Mammary epithelial cell (primary cell): ENCODE results near the gene RPL21.
"Not testable (repeated sequence)": the region's sequence is repeated elsewhere in the genome, so short reads cannot be mapped to it uniquely, and the experiment has no call there.

ENCODE experiments used
- EZH2 ChIP-seq: IDR thresholded peaks from 2 replicates; pipeline ENCODE4 v1.6.1; 2012; ENCODE audit warnings: low read length, inconsistent platforms, borderline replicate concordance
- TF ChIP-seq, protein P1 (sequence below), 2 donors: IDR thresholded peaks in 1 of 2; conservative IDR thresholded peaks in 1 of 2; 2 replicates each; pipeline ENCODE4 v1.5.1; 2011 to 2012; ENCODE audit warnings: inconsistent platforms in 2 of 2, low read length in 2 of 2, mild to moderate bottlenecking in 2 of 2, control low read depth in 1 of 2, low read depth in 1 of 2; ENCODE audit not compliant: insufficient read depth in 1 of 2; ENCODE audit errors: extremely low read depth in 1 of 2

DNA sequence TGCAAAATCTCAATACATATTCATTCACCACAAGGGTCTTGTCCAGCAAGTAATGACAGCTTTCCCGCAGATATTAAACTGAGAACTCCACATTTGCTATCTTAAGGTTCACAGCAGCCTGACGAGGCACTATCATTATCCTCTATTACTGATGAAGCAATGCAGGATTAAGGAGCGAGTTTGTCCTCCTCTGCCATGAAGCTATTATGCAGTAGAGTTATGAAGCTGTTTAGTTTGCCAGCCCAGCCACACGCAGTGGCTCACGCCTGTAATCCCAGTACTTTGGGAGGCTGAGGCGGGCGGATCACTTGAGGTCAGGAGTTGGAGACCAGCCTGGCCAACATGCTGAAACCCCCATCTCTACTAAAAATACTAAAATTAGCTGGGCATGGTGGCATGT lies 49.0 kb downstream of the RPL21 start:
- TF ChIP-seq, protein P1, sequence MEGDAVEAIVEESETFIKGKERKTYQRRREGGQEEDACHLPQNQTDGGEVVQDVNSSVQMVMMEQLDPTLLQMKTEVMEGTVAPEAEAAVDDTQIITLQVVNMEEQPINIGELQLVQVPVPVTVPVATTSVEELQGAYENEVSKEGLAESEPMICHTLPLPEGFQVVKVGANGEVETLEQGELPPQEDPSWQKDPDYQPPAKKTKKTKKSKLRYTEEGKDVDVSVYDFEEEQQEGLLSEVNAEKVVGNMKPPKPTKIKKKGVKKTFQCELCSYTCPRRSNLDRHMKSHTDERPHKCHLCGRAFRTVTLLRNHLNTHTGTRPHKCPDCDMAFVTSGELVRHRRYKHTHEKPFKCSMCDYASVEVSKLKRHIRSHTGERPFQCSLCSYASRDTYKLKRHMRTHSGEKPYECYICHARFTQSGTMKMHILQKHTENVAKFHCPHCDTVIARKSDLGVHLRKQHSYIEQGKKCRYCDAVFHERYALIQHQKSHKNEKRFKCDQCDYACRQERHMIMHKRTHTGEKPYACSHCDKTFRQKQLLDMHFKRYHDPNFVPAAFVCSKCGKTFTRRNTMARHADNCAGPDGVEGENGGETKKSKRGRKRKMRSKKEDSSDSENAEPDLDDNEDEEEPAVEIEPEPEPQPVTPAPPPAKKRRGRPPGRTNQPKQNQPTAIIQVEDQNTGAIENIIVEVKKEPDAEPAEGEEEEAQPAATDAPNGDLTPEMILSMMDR (conservative IDR thresholded peaks at IDR 0.05 in 1 of 2, IDR thresholded peaks at IDR 0.05 in 1 of 2; ENCODE audit: extremely low read depth in 1 of 2, insufficient read depth in 1 of 2, low read depth in 1 of 2, low read length in 2 of 2), result not testable (repeated sequence)
- TF ChIP-seq EZH2, result not testable (repeated sequence)
